Ascending aorta (tissue), 2 donors: ENCODE measurements around the gene KSR1. TPM values are rescaled to one million over a fixed set of nuclear protein-coding genes. Genes with fewer than 3 reads are reported as not detected.

Experiments used
- DNase-seq, 2 donors: peaks; one replicate each; pipeline ENCODE4 v3.0.0-alpha.2; 2019; ENCODE audit warnings: low spot score in 2 of 2
- H3K27ac ChIP-seq, 2 donors: fragments of 200-600 bp; sonication (generic); one replicate each; pipeline ENCODE4 v1.5.1; 2016 to 2017; ENCODE audit warnings: mild to moderate bottlenecking in 1 of 2
- H3K27me3 ChIP-seq: fragments of 200-600 bp; sonication (generic); one replicate; pipeline ENCODE4 v1.5.1; 2017
- H3K36me3 ChIP-seq, 2 donors: fragments of 200-600 bp; sonication (generic); one replicate each; pipeline ENCODE4 v1.5.1; 2016
- H3K4me1 ChIP-seq, 2 donors: fragments of 200-600 bp; sonication (generic); one replicate each; pipeline ENCODE4 v1.5.1; 2016 to 2017; ENCODE audit warnings: mild to moderate bottlenecking in 1 of 2
- H3K4me3 ChIP-seq, 2 donors: fragments of 200-600 bp; sonication (generic); one replicate each; pipeline ENCODE4 v1.5.1; 2016 to 2017; ENCODE audit warnings: mild to moderate bottlenecking in 1 of 2
- H3K9me3 ChIP-seq, 2 donors: fragments of 200-600 bp; sonication (generic); one replicate each; pipeline ENCODE4 v1.5.1; 2016
- intact Hi-C: fragments of 100-400 bp; cut with DNase I; formaldehyde crosslinking; loops from one replicate; pipeline ENCODE4 v1.15.1; 2023
- total RNA-seq: library from RNA; depleted of rRNA; stranded (reverse); fragments of >200 nt; gene quantifications from one replicate; pipeline ENCODE4 v1.1.0, GENCODE V29; 2016
- TF ChIP-seq, protein P1 (sequence below), 3 experiments: fragments of 200-600 bp in 2 of 3; fragments of 450-650 bp in 1 of 3; sonication (generic) in 2 of 3; IDR thresholded peaks; one replicate each; pipeline ENCODE4 v1.5.1; 2016 to 2019; ENCODE audit warnings: antibody characterized with exemption in 3 of 3, mild to moderate bottlenecking in 1 of 3, moderate library complexity in 1 of 3

KSR1 gene
- total RNA-seq, 1 donor from 2014 or later: 42.6 TPM

DNA sequence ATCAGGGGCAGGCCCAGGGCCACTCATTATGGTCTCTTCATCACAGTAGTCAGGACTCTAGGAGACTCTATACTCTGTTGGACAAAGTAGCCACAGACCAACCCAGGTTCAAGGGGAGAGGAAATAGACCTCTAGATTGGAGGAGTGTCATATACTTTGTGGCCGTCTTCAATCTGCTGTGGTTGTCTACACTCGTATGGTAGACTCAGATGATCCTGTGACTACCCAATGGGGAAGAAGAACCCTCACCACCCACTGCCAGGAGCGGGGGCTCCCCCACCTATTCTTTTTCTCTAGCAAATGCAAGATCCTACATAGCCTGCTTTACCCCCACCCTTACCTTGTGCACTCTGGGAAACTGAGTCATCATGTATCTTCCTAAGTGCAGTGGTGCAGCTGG, 80.5 kb downstream of the KSR1 start:
- TF ChIP-seq, protein P1, sequence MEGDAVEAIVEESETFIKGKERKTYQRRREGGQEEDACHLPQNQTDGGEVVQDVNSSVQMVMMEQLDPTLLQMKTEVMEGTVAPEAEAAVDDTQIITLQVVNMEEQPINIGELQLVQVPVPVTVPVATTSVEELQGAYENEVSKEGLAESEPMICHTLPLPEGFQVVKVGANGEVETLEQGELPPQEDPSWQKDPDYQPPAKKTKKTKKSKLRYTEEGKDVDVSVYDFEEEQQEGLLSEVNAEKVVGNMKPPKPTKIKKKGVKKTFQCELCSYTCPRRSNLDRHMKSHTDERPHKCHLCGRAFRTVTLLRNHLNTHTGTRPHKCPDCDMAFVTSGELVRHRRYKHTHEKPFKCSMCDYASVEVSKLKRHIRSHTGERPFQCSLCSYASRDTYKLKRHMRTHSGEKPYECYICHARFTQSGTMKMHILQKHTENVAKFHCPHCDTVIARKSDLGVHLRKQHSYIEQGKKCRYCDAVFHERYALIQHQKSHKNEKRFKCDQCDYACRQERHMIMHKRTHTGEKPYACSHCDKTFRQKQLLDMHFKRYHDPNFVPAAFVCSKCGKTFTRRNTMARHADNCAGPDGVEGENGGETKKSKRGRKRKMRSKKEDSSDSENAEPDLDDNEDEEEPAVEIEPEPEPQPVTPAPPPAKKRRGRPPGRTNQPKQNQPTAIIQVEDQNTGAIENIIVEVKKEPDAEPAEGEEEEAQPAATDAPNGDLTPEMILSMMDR (IDR thresholded peaks at IDR 0.05): no peak
- no peak for DNase-seq
- Histone ChIP-seq H3K4me3 (no peak overlapping the region), H3K4me1 (peaks cover 12 to 17% of the 10 kb centered on the region in 2 donors), H3K27me3 (no peaks in the 10 kb centered on the region), H3K36me3 (no peaks in the 10 kb centered on the region), H3K9me3 (no peaks in the 10 kb centered on the region), H3K27ac (no peak overlapping the region)
- intact Hi-C loops: no loop called here

- no peaks in the 10 kb centered on the region for H3K36me3 ChIP-seq
Measured at GRCh38 chr17:27538156-27538955, 82.1 kb downstream of the KSR1 start.

DNA sequence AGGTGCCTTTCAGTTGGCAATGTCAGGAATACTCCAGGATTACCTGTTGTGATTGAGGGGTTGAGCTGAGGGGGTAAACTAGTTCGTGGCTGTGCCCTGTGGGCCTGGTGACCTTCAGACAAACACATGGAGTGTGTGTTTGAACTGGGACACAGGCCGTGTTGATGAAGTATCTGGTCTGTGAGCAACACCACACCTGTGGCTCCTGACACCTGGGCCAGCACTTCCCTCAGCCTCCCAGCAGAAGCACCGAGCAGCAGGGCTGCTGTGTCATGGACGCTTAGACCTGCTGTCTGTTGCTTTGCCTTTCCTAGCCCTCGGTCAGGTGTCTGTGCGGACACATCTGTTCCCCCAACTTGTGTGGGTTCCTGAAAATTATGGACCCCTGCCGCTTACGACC, 82.9 kb downstream of the KSR1 start:
- Histone ChIP-seq H3K27ac (peak overlapping the region in 1 of 2 donors; percentile 35), H3K36me3 (no peaks in the 10 kb centered on the region), H3K4me1 (peaks cover 8 to 11% of the 10 kb centered on the region in 2 donors), H3K9me3 (no peaks in the 10 kb centered on the region), H3K4me3 (no peak overlapping the region), H3K27me3 (no peaks in the 10 kb centered on the region)
- intact Hi-C loops: no loop called here
- TF ChIP-seq, protein P1 (IDR thresholded peaks at IDR 0.05): no peak
- DNase-seq: no peak

More at GRCh38 chr17:27538156-27538955, 82.1 kb downstream of the KSR1 start:
- intact Hi-C loops: no loop called here
- H3K27me3 ChIP-seq: no peaks in the 10 kb centered on the region
- TF ChIP-seq, protein P1 (IDR thresholded peaks at IDR 0.05): no peak
- no peak overlapping the region for H3K27ac ChIP-seq
- no peaks in the 10 kb centered on the region for H3K9me3 ChIP-seq
- H3K4me3 ChIP-seq: no peak overlapping the region
- H3K4me1 ChIP-seq: peaks cover 12 to 17% of the 10 kb centered on the region in 2 donors
- no peak for DNase-seq

DNA sequence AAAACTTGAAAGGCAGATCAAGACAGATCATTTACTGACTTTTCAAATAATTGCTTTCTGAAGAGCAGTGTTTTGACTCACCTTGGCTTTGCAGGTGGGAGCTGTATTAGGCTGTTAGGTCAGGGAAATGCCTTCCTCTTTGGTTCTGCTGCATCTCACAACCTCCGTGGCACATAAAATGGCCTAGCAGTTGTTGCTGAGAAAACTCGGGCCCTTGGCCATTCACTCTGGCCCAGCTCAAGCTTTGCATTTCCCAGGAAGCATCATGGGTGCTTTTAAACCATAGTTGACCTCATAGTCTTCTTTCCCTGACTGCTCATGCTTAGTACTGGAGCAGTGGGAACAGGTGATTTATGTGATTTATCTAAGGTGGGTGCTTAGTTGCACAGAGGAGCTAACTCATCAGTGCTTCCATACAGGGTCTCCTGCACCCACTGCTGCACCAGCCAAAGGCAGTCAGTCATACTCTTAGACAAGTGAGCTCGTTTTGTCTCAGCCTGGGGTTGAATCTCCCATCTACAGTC, 83.6 kb downstream of the KSR1 start:
- intact Hi-C loops: no loop called here
- H3K4me1 ChIP-seq: peaks cover 7 to 11% of the 10 kb centered on the region in 2 donors
- no peak overlapping the region for H3K4me3 ChIP-seq
- no peaks in the 10 kb centered on the region for H3K36me3 ChIP-seq
- no peaks in the 10 kb centered on the region for H3K9me3 ChIP-seq
- TF ChIP-seq, protein P1 (IDR thresholded peaks at IDR 0.05): no peak
- H3K27ac ChIP-seq: peak overlapping the region; percentile 35 to 80
- no peaks in the 10 kb centered on the region for H3K27me3 ChIP-seq
- no peak for DNase-seq

DNA sequence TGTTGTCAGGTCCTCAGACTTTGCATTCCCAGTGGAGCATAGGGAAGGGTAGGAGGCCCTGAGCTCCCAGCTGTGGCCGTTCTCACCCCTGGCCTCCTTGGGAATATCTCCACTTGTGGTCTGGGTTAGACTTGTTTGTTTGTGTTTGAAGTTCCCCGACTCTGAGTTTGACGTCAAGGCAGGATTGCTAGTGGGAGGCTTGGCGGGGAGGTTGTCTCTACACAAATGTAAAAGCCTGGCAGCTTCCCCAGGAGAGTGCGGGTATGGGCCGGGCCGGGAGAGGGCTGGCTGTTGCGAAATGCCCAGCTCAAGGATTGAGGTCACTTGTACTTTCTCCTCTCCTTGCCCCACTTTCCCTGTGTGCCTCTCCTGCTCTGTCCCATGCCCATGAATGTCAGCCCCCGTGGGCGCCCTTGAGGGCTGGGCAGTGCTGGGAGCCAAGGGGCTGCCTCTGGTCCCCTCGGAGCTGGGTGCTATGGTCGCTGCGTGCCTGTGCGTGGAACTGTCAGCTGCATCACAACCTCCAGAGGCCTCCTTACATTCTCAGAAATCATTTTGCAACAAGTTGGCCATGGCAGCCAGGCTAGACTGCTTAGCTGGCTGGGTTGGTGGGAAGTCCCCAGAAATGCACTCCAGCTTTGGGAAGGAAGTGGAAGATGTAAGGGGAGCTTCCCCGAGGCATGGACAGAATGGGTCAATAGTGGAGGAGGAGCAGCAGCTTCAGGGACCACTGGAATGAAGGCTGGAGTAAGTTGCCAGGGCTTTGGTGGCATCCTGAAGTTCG, 84.3 kb downstream of the KSR1 start:
- no peak overlapping the region for H3K4me3 ChIP-seq
- H3K36me3 ChIP-seq: no peaks in the 10 kb centered on the region
- peaks cover 7 to 11% of the 10 kb centered on the region in 2 donors for H3K4me1 ChIP-seq
- H3K27ac ChIP-seq: peak overlapping the region; percentile 35 to 80
- peak; percentile 69 to 91 for DNase-seq
- TF ChIP-seq, protein P1 (IDR thresholded peaks at IDR 0.05): no peak
- intact Hi-C loops: no loop called here
- H3K9me3 ChIP-seq: no peaks in the 10 kb centered on the region
- no peaks in the 10 kb centered on the region for H3K27me3 ChIP-seq
